MCF 10A (cell line): ENCODE data around the gene NRROS. TPM values are rescaled to one million over a fixed set of nuclear protein-coding genes. Genes with fewer than 3 reads are reported as not detected.

Source experiments
- BruUV-seq: library from RNA; stranded (reverse); fragments of 400-500 nt; replicated peaks from 2 replicates; lab custom pipeline; 2021; lab: Mats Ljungman, UMichigan
- CTCF ChIA-PET: fragments of 300-600 bp; sonication (Branson Sonifier 250); formaldehyde crosslinking; extraction: SDS; loops from one replicate; lab custom pipeline; 2021; ENCODE audit warnings: antibody characterized with exemption, inconsistent platforms; lab: Yijun Ruan, JAX
- POLR2A ChIA-PET: fragments of 300-600, 350-650 bp; sonication (Branson Sonifier 250); formaldehyde crosslinking; extraction: SDS; loops from one replicate; lab custom pipeline; 2020; ENCODE audit warnings: antibody characterized with exemption, inconsistent platforms; lab: Yijun Ruan, JAX
- DNase-seq: peaks from one replicate; pipeline ENCODE4 v3.0.0-alpha.2; 2018; ENCODE audit not compliant: unreplicated experiment
- H3K27ac Mint-ChIP-seq: one replicate; pipeline ENCODE4 v1.8.0; 2022; ENCODE audit warnings: mild to moderate bottlenecking, low read depth, mixed read lengths; ENCODE audit not compliant: unreplicated experiment
- H3K27me3 Mint-ChIP-seq: one replicate; pipeline ENCODE4 v1.8.0; 2022; ENCODE audit warnings: mixed read lengths; ENCODE audit not compliant: insufficient read depth, unreplicated experiment
- H3K36me3 Mint-ChIP-seq: one replicate; pipeline ENCODE4 v1.8.0; 2022; ENCODE audit warnings: mild to moderate bottlenecking, moderate library complexity, mixed read lengths; ENCODE audit not compliant: insufficient read depth, unreplicated experiment
- H3K4me1 Mint-ChIP-seq: one replicate; pipeline ENCODE4 v1.8.0; 2022; ENCODE audit warnings: mixed read lengths; ENCODE audit not compliant: insufficient read depth, unreplicated experiment
- H3K4me3 Mint-ChIP-seq: one replicate; pipeline ENCODE4 v1.8.0; 2022; ENCODE audit warnings: mild to moderate bottlenecking, moderate library complexity, mixed read lengths; ENCODE audit not compliant: unreplicated experiment
- H3K9me3 Mint-ChIP-seq: one replicate; pipeline ENCODE4 v1.8.0; 2022; ENCODE audit warnings: mixed read lengths; ENCODE audit not compliant: unreplicated experiment
- CTCF ChIP-seq: fragments of 200-600 bp; IDR thresholded peaks from one replicate; pipeline ENCODE4 v1.8.0; 2022; ENCODE audit warnings: antibody characterized with exemption, mild to moderate bottlenecking; ENCODE audit not compliant: unreplicated experiment
- intact Hi-C: fragments of 100-400 bp; cut with micrococcal nuclease; formaldehyde crosslinking; loops from 2 replicates; pipeline ENCODE4 v1.14.1; 2022
- total RNA-seq: library from RNA; stranded (reverse); gene quantifications from 2 replicates; pipeline ENCODE4 v1.2.3, GENCODE V29; 2022

Gene NRROS
- total RNA-seq, 1 experiment from 2014 or later, result not detected

GRCh38 chr3:196631682-196632045 lies 7.8 kb upstream of the NRROS start:
- CTCF ChIA-PET, result interaction anchor here (1.0 to 1.5 kb wide), 3 partner anchors 45 to 53 kb away, joined by 3 to 8 read pairs (median 5); no protein-coding TSS in a partner anchor
- POLR2A ChIA-PET, result interaction anchor here (0.7 to 2.1 kb wide), 9 partner anchors 9 to 363 kb away, joined by 3 to 7 read pairs (median 5); partner anchors contain the start of genes FBXO45, SENP5 and WDR53
- peak overlapping the region; percentile 94 for H3K4me3 Mint-ChIP-seq
- H3K27ac Mint-ChIP-seq, result peak overlapping the region; percentile 93
- DNase-seq, result no peak
- no peaks in the 10 kb centered on the region for H3K36me3 Mint-ChIP-seq
- TF ChIP-seq CTCF, result no peak
- H3K9me3 Mint-ChIP-seq, result no peaks in the 10 kb centered on the region
- TSS peak; percentile 65 for BruUV-seq
- peaks cover 8% of the 10 kb centered on the region for H3K4me1 Mint-ChIP-seq
- intact Hi-C loops, result loop anchor here (1.0 kb wide), 1 partner anchor 54 kb away; no protein-coding TSS in a partner anchor
- H3K27me3 Mint-ChIP-seq, result no peaks in the 10 kb centered on the region

GRCh38 chr3:196632046-196632751 lies 7.3 kb upstream of the NRROS start:
- ChIA-PET POLR2A (interaction anchor here (0.7 to 2.1 kb wide), 9 partner anchors 9 to 363 kb away, joined by 3 to 7 read pairs (median 5); partner anchors contain the start of genes FBXO45, SENP5 and WDR53), CTCF (interaction anchor here (1.0 to 1.5 kb wide), 3 partner anchors 44 to 52 kb away, joined by 3 to 8 read pairs (median 5); no protein-coding TSS in a partner anchor)
- peak; percentile 78 for DNase-seq
- Mint-ChIP-seq H3K9me3 (no peaks in the 10 kb centered on the region), H3K27me3 (no peaks in the 10 kb centered on the region), H3K4me3 (peak overlapping the region; percentile 94), H3K4me1 (peaks cover 8% of the 10 kb centered on the region), H3K27ac (peak overlapping the region; percentile 93), H3K36me3 (no peaks in the 10 kb centered on the region)
- TF ChIP-seq CTCF, result peak; percentile 23
- no TSS peak for BruUV-seq
- intact Hi-C loops, result loop anchor here (1.0 kb wide), 1 partner anchor 53 kb away; no protein-coding TSS in a partner anchor

GRCh38 chr3:196633555-196634151 lies 5.8 kb upstream of the NRROS start:
- Mint-ChIP-seq H3K4me1 (peaks cover 8% of the 10 kb centered on the region), H3K27ac (no peak overlapping the region), H3K36me3 (no peaks in the 10 kb centered on the region), H3K27me3 (no peaks in the 10 kb centered on the region), H3K4me3 (peak overlapping the region; percentile 36), H3K9me3 (no peaks in the 10 kb centered on the region)
- DNase-seq, result no peak
- intact Hi-C loops, result no loop called here
- BruUV-seq, result no TSS peak
- POLR2A ChIA-PET, result interaction anchor here (0.8 kb wide), 1 partner anchor 54 kb away, joined by 3 read pairs; no protein-coding TSS in a partner anchor
- CTCF ChIA-PET, result interaction anchor here (1.0 to 1.8 kb wide), 3 partner anchors 11 to 92 kb away, joined by 3 to 5 read pairs (median 4); no protein-coding TSS in a partner anchor
- no peak for TF ChIP-seq CTCF

GRCh38 chr3:196634224-196634623 lies 5.3 kb upstream of the NRROS start:
- no TSS peak for BruUV-seq

More at GRCh38 chr3:196634224-196634623, 5.3 kb upstream of the NRROS start:
- Mint-ChIP-seq H3K4me3 (no peak overlapping the region), H3K9me3 (no peaks in the 10 kb centered on the region), H3K36me3 (no peaks in the 10 kb centered on the region), H3K27me3 (no peaks in the 10 kb centered on the region), H3K27ac (no peak overlapping the region), H3K4me1 (peaks cover 8% of the 10 kb centered on the region)
- ChIA-PET POLR2A (no interaction called here), CTCF (interaction anchor here (1.0 to 1.8 kb wide), 2 partner anchors 25 to 92 kb away, joined by 3 to 5 read pairs; no protein-coding TSS in a partner anchor)
- no peak for TF ChIP-seq CTCF
- intact Hi-C loops, result no loop called here
- DNase-seq, result no peak
